ENCODE data around the gene ATRX.
"Not testable (repeated sequence)": the region's sequence is repeated elsewhere in the genome, so short reads cannot be mapped to it uniquely, and the experiment has no call there.

The ATRX gene

GRCh38 chrX:77694491-77694890, 91.5 kb downstream of the ATRX start:
- H3K27ac Mint-ChIP-seq = no peak overlapping the region
- H3K36me3 Mint-ChIP-seq = peaks cover 4% of the 10 kb centered on the region in 2 donors
- no peak for ATAC-seq (replicated peaks)
- no peak for DNase-seq
- no peak overlapping the region for H3K4me3 Mint-ChIP-seq
- no peaks in the 10 kb centered on the region for H3K27me3 Mint-ChIP-seq
- H3K9me3 Mint-ChIP-seq = no peaks in the 10 kb centered on the region
- H3K4me1 Mint-ChIP-seq = no peaks in the 10 kb centered on the region

DNA sequence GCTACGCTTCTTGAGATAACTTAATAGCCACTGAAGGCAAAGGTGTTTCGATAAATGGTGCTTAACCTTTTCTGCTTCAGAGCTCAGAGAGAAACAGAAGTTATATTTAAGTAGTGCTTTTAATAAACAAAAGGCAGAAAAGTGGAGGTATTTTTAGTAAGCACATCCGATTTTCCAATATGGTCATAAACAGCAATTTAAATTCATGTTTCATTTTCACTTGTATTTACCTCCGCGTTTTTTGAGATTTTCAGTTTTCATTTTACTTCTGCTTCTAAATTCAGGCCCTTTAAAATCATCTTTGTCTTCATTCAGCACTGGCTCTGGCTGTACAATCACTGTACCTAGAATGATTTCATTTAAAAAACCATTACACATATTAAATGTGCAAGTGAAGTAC, 92.4 kb downstream of the ATRX start:
- Mint-ChIP-seq H3K36me3 (peaks cover 0 to under 1% of the 10 kb centered on the region in 2 donors), H3K27me3 (no peaks in the 10 kb centered on the region), H3K9me3 (no peaks in the 10 kb centered on the region), H3K27ac (no peak overlapping the region), H3K4me3 (no peak overlapping the region), H3K4me1 (no peaks in the 10 kb centered on the region)
- ATAC-seq (replicated peaks) (no peak), DNase-seq (no peak)

DNA sequence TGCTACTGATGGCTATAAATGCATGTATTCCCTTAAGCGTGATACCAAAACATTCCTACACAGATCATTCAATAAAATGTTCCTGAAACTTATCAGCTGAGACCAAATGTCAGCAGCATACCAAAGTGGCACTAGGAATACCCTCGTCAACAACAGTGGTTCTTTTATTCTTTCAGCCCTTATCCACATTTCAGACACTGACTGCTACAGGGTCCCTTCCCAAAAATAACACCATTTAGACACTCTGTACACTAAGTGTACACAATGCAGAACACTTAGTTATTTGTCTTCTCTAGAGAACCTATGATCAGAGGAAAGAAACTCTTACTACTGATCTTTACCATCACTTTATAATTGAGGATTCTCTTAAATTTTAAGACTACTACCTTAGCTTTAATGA, 94.1 kb downstream of the ATRX start:
- Mint-ChIP-seq H3K27ac (no peak overlapping the region), H3K36me3 (peaks cover 5% of the 10 kb centered on the region in 2 donors), H3K9me3 (no peaks in the 10 kb centered on the region), H3K4me3 (no peak overlapping the region), H3K4me1 (no peaks in the 10 kb centered on the region), H3K27me3 (no peaks in the 10 kb centered on the region)
- ATAC-seq (replicated peaks) (no peak), DNase-seq (no peak)

DNA sequence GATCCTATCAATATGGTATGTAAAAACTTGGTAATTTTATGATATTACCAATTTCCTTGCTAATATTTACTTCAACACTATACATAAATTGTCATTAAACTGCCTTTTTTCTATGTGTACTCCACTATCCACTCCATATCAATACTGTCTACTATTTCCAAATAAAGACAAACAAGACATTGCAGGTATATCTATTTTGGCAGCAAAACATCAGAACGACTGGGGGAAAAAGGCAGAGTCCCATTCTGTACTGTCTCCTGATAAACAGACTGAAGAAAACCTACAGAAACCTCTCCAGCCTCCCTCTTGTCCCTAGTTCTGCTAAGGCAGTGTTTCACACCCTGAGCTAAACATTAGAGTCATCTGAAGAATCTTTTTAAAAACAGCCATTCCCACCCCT, 96.6 kb downstream of the ATRX start:
- DNase-seq = no peak
- H3K27ac Mint-ChIP-seq = no peak overlapping the region
- no peaks in the 10 kb centered on the region for H3K4me1 Mint-ChIP-seq
- peaks cover 9 to 20% of the 10 kb centered on the region in 2 donors for H3K36me3 Mint-ChIP-seq
- H3K4me3 Mint-ChIP-seq = no peak overlapping the region
- ATAC-seq (replicated peaks) = no peak
- peaks cover 0 to 4% of the 10 kb centered on the region in 2 donors for H3K9me3 Mint-ChIP-seq
- no peaks in the 10 kb centered on the region for H3K27me3 Mint-ChIP-seq

DNA sequence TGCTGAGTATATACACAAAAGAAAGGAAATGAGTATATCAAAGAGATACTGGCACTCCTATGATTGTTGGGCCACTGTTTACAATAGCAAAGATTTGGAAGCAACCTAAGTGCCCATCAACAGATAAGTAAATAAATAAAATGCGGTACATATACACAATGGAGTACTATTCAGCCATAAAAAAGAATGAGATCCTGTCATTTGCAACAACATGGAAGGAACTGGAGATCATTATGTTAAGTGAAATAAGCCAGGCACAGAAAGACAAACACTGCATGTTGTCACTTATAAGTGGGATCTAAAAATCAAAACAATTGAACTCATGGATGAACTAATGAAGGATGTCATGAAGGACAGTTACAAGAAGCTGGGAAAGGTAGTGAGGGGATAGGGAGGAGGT, 100.3 kb downstream of the ATRX start:
- not testable (repeated sequence) for DNase-seq; H3K27ac Mint-ChIP-seq; H3K9me3 Mint-ChIP-seq; H3K27me3 Mint-ChIP-seq; H3K4me1 Mint-ChIP-seq; ATAC-seq (replicated peaks); H3K4me3 Mint-ChIP-seq
- peaks cover 25 to 34% of the 10 kb centered on the region in 2 donors for H3K36me3 Mint-ChIP-seq

DNA sequence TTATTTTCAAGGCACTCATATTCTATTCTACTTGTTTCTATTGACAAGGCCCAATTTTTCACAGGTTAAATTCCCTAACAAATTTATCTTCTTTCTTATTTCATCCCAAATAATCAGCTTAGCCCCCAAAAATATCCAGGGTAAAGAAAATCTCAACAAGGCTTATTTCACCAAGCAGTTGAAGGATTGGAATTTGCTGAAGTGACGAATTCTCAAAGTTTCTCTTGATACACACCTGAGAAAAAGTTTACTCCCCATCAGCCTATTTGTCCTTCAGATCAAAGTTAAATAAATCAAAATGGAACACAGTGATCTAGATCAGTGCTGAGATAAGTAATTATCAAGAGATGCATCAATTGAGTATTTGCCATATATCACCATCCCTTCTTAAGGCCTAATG, 106.9 kb downstream of the ATRX start:
- no peak for DNase-seq
- Mint-ChIP-seq H3K27ac (no peak overlapping the region), H3K4me3 (no peak overlapping the region), H3K4me1 (peaks cover 0 to 7% of the 10 kb centered on the region in 2 donors), H3K36me3 (peaks cover 15 to 16% of the 10 kb centered on the region in 2 donors), H3K9me3 (no peaks in the 10 kb centered on the region), H3K27me3 (no peaks in the 10 kb centered on the region)
- ATAC-seq (replicated peaks) = no peak

GRCh38 chrX:77675986-77676385, 110.0 kb downstream of the ATRX start:
- no peaks in the 10 kb centered on the region for H3K9me3 Mint-ChIP-seq
- no peak overlapping the region for H3K4me3 Mint-ChIP-seq
- peaks cover 1 to 7% of the 10 kb centered on the region in 2 donors for H3K36me3 Mint-ChIP-seq
- H3K27me3 Mint-ChIP-seq = no peaks in the 10 kb centered on the region
- DNase-seq (no peak), ATAC-seq (replicated peaks) (no peak)
- no peaks in the 10 kb centered on the region for H3K4me1 Mint-ChIP-seq
- H3K27ac Mint-ChIP-seq = no peak overlapping the region

DNA sequence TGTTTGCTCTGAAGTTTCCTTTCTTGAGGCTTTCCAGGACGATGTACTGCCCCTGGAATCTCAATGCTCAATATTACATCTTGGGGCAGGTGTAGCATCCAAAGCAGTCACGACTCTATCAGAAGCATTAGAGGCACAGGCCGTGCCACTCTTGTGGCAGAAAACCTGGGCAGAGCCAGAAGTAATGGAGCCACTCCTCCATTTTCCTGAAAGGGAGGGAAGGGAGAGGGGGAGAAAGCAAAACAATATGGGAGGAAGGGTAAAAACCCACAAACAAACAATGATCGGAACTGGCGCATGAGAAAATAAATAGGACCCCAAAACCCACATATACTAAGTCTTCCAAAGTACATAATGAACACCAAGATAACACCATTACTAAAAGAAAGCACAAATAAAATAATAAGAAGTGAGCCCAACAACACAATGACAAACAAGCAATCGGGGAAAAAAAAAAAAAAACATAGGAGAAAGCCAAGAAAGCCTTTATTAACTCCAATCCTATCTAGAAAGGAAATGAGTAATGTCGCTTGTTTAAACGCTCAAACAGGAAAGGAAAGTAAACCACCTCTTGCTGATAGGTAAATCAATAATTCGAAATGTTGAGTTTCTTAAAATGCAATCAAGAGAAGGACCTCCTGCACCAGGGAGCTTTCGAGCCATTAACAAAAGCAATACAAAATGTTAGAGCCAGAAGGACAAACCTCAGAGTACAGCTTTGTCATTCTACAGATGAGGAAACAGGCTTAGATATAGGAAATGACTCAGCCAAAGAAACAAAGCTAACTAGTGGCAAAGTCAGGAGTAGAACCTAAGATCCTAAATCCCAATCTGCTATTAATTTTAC, 117.4 kb downstream of the ATRX start:
- H3K4me3 Mint-ChIP-seq = no peak overlapping the region
- peaks cover 2 to 9% of the 10 kb centered on the region in 2 donors for H3K36me3 Mint-ChIP-seq
- DNase-seq (no peak), ATAC-seq (replicated peaks) (no peak)
- no peaks in the 10 kb centered on the region for H3K27me3 Mint-ChIP-seq
- H3K9me3 Mint-ChIP-seq = no peaks in the 10 kb centered on the region
- no peaks in the 10 kb centered on the region for H3K4me1 Mint-ChIP-seq
- no peak overlapping the region for H3K27ac Mint-ChIP-seq

DNA sequence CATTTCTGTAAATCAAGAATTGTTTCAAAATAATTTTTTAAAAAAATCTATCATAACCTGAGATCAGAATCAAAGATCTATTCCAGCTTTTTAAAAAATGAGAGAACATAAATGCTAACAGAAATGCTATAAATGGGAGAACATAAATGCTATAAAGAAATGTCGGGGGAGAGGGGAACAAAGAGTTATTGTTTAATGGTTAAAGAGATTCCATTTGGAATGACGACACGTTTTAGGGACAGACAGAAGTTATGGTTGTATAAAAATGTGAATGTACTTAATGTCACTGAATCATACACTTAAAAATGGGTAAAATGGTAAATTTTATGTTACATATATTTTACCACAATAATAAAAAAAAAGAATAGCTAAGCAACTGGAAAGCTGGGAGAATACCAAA, 127.1 kb downstream of the ATRX start:
- H3K4me3 Mint-ChIP-seq = no peak overlapping the region
- no peak for ATAC-seq (replicated peaks)
- H3K27me3 Mint-ChIP-seq = no peaks in the 10 kb centered on the region
- no peaks in the 10 kb centered on the region for H3K9me3 Mint-ChIP-seq
- H3K4me1 Mint-ChIP-seq = peaks cover 0 to 2% of the 10 kb centered on the region in 2 donors
- no peak overlapping the region for H3K27ac Mint-ChIP-seq
- DNase-seq = no peak
- H3K36me3 Mint-ChIP-seq = peaks cover 9 to 11% of the 10 kb centered on the region in 2 donors

GRCh38 chrX:77652095-77652494, 133.9 kb downstream of the ATRX start:
- H3K36me3 Mint-ChIP-seq = peaks cover 13 to 14% of the 10 kb centered on the region in 2 donors
- DNase-seq (no peak), ATAC-seq (replicated peaks) (no peak)
- H3K27me3 Mint-ChIP-seq = no peaks in the 10 kb centered on the region
- no peak overlapping the region for H3K27ac Mint-ChIP-seq
- no peak overlapping the region for H3K4me3 Mint-ChIP-seq
- no peaks in the 10 kb centered on the region for H3K9me3 Mint-ChIP-seq
- peaks cover 2% of the 10 kb centered on the region in 2 donors for H3K4me1 Mint-ChIP-seq

- Mint-ChIP-seq H3K27ac (peak overlapping the region; percentile 65), H3K9me3 (peaks cover 5 to 9% of the 10 kb centered on the region in 2 donors), H3K4me3 (no peak overlapping the region), H3K4me1 (peaks cover 4 to 8% of the 10 kb centered on the region in 2 donors), H3K36me3 (peaks cover 35 to 43% of the 10 kb centered on the region in 2 donors), H3K27me3 (no peaks in the 10 kb centered on the region)
- ATAC-seq (replicated peaks) (peak; percentile 75 to 86), DNase-seq (no peak)
Measured at GRCh38 chrX:77640702-77641101, 145.3 kb downstream of the ATRX start.

DNA sequence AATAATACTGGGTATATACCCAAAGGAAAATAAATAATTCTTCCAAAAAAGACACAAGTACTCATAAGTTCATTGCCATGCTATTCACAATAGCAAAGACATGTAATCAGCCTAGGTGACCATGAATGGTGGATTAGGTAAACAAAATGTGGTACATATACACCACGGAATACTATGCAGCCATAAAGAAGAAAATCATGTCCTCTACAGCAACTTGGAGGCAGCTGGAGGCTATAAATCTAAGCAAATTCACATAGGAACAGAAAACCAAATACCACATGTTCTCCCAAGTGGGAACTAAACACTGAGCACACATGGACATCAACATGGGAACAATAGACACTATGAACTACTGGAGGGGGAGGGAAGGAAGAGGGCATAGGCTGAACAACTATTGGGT, 146.2 kb downstream of the ATRX start:
- Mint-ChIP-seq H3K27ac (no peak overlapping the region), H3K27me3 (no peaks in the 10 kb centered on the region), H3K36me3 (peaks cover 34 to 41% of the 10 kb centered on the region in 2 donors), H3K9me3 (peaks cover 5 to 7% of the 10 kb centered on the region in 2 donors), H3K4me1 (peaks cover 4 to 8% of the 10 kb centered on the region in 2 donors), H3K4me3 (no peak overlapping the region)
- DNase-seq = no peak
- no peak for ATAC-seq (replicated peaks)

DNA sequence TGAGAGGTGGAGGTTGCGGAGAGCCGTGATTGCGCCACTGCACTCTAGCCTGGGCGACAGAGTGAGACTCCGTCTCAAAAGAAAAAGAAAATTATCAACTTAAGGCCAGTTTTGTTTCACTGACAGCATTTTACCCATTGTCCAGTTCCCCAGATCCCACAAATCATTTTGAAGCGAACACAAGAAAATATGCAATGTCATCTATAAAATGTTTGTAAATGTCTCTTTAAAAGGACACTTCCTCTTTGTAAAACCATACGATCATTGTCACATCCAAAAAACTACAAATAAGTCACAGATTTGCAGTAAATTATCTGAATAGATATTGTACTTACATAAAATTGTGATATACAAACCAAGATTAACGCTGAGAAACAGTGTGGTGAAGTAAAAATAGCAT, 147.6 kb downstream of the ATRX start:
- peaks cover 27 to 39% of the 10 kb centered on the region in 2 donors for H3K36me3 Mint-ChIP-seq
- no peaks in the 10 kb centered on the region for H3K27me3 Mint-ChIP-seq
- DNase-seq (no peak), ATAC-seq (replicated peaks) (no peak)
- peaks cover 3 to 5% of the 10 kb centered on the region in 2 donors for H3K9me3 Mint-ChIP-seq
- no peak overlapping the region for H3K27ac Mint-ChIP-seq
- peaks cover 4 to 8% of the 10 kb centered on the region in 2 donors for H3K4me1 Mint-ChIP-seq
- no peak overlapping the region for H3K4me3 Mint-ChIP-seq

DNA sequence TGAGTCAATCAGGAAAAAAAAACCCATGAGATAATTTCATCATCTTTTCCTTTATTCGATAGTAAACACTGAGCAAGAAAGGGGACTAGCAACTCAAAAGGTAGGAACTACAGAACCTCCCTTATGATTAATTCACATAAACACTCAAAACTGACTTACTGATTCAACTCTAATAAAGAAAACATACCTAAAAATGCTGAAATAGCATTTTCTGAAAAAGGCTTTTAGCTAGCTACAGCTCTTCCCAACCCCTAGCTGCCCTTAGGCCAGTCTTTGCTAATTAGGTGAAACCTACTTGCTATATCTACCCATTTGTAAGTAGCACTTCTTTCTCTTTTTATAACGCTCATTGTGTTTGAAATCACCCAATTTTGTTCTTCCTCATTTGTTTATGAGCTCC, 150.6 kb downstream of the ATRX start:
- peaks cover 19 to 23% of the 10 kb centered on the region in 2 donors for H3K36me3 Mint-ChIP-seq
- H3K4me1 Mint-ChIP-seq = peaks cover 0 to 1% of the 10 kb centered on the region in 2 donors
- H3K9me3 Mint-ChIP-seq = peaks cover 2 to 3% of the 10 kb centered on the region in 2 donors
- no peak for ATAC-seq (replicated peaks)
- no peak for DNase-seq
- no peak overlapping the region for H3K27ac Mint-ChIP-seq
- no peak overlapping the region for H3K4me3 Mint-ChIP-seq
- no peaks in the 10 kb centered on the region for H3K27me3 Mint-ChIP-seq

DNA sequence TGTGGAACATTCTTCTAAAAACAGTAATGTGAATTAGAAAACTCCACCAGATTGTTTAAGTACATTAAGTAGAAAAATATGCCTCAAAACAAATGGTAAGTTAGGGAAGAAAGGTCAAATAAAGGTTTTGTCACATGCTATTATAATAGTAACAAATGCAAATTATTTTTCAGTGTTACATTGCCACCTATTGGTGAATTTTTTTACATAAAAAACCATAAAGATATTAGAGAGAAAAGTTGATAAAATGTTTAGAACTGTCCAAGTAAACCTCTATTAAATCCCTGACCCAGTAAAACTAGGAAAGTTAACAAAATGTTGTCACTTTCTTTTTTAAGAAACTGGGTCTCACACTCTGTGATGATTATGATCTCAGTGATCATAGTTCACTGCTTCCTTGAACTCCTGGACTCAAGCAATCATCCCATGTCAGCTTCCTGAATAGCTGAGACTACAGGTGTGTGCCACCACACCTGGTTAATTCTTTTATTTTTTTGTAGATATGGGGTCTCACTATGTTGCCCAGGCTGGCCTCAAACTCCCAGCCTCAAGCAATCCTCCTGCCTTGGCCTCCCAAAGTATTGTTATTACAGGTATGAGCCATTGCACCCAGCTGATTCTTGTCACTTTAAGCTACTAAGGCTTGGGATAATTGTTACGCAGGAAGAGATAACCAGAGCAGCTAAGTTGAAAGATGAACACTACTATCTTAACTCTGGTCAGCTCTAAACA, 157.6 kb downstream of the ATRX start:
- ATAC-seq (replicated peaks) (no peak), DNase-seq (no peak)
- Mint-ChIP-seq H3K27me3 (no peaks in the 10 kb centered on the region), H3K27ac (no peak overlapping the region), H3K9me3 (no peaks in the 10 kb centered on the region), H3K36me3 (peaks cover 21 to 25% of the 10 kb centered on the region in 2 donors), H3K4me3 (no peak overlapping the region), H3K4me1 (peaks cover 0 to 4% of the 10 kb centered on the region in 2 donors)
